Neural progenitor cell (in vitro differentiated cells): Measurements from ENCODE around the gene CHMP4B. TPM values are rescaled to one million over a fixed set of nuclear protein-coding genes. Genes with fewer than 3 reads are reported as not detected.

ENCODE experiments used
- DNase-seq: peaks from one replicate; pipeline ENCODE4 v3.0.0-alpha.2; 2016; ENCODE audit warnings: low spot score
- H2AFZ ChIP-seq: fragments of 200-600 bp; sonication (generic); replicated peaks from 2 replicates; pipeline ENCODE4 v1.6.1; 2016; ENCODE audit warnings: antibody characterized with exemption
- H3F3A ChIP-seq: fragments of 200-600 bp; sonication (generic); 2 replicates; pipeline ENCODE4 v1.6.1; 2016; ENCODE audit warnings: antibody characterized with exemption, low read depth
- H3K27ac ChIP-seq: fragments of 200-600 bp; sonication (generic); 2 replicates; pipeline ENCODE4 v1.5.1; 2016; ENCODE audit warnings: mild to moderate bottlenecking
- H3K27me3 ChIP-seq: fragments of 200-600 bp; sonication (generic); 2 replicates; pipeline ENCODE4 v1.6.1; 2016; ENCODE audit warnings: mild to moderate bottlenecking, moderate library complexity
- H3K36me3 ChIP-seq: fragments of 200-600 bp; sonication (generic); 2 replicates; pipeline ENCODE4 v1.5.1; 2016
- H3K4me1 ChIP-seq: fragments of 200-600 bp; sonication (generic); 2 replicates; pipeline ENCODE4 v1.6.1; 2016; ENCODE audit warnings: mixed run types
- H3K4me2 ChIP-seq: fragments of 200-600 bp; sonication (generic); 2 replicates; pipeline ENCODE4 v1.6.1; 2016
- H3K4me3 ChIP-seq: fragments of 200-600 bp; sonication (generic); 2 replicates; pipeline ENCODE4 v1.5.1; 2016
- H3K79me2 ChIP-seq: fragments of 200-600 bp; sonication (generic); 2 replicates; pipeline ENCODE4 v1.6.1; 2016; ENCODE audit warnings: low read depth
- H3K9ac ChIP-seq: fragments of 200-600 bp; sonication (generic); 2 replicates; pipeline ENCODE4 v1.6.1; 2016
- H3K9me3 ChIP-seq: fragments of 200-600 bp; sonication (generic); 2 replicates; pipeline ENCODE4 v1.5.1; 2016; ENCODE audit warnings: low read depth
- H4K20me1 ChIP-seq: fragments of 200-600 bp; sonication (generic); 2 replicates; pipeline ENCODE4 v1.6.1; 2016; ENCODE audit warnings: low read depth
- H3K27ac Mint-ChIP-seq: 3 replicates; pipeline ENCODE4 v1.8.0; 2021; ENCODE audit warnings: mixed read lengths
- H3K27me3 Mint-ChIP-seq: 2 replicates; pipeline ENCODE4 v1.8.0; 2022; ENCODE audit warnings: low read depth, mild to moderate bottlenecking, inconsistent platforms, moderate library complexity, mixed read lengths; ENCODE audit not compliant: insufficient read depth
- H3K36me3 Mint-ChIP-seq: 3 replicates; pipeline ENCODE4 v1.8.0; 2021; ENCODE audit warnings: mixed read lengths
- H3K4me1 Mint-ChIP-seq: 3 replicates; pipeline ENCODE4 v1.8.0; 2021; ENCODE audit warnings: mixed read lengths
- H3K4me3 Mint-ChIP-seq: 3 replicates; pipeline ENCODE4 v1.8.0; 2021; ENCODE audit warnings: mild to moderate bottlenecking, moderate library complexity, mixed read lengths
- H3K9me3 Mint-ChIP-seq: 3 replicates; pipeline ENCODE4 v1.8.0; 2020; ENCODE audit warnings: mixed read lengths
- EZH2 ChIP-seq: fragments of 200-600 bp; sonication (generic); IDR thresholded peaks from 2 replicates; pipeline ENCODE4 v1.6.1; 2017; ENCODE audit warnings: antibody characterized with exemption, mild to moderate bottlenecking, moderate library complexity
- EZH2phosphoT487 ChIP-seq: fragments of 200-600 bp; sonication (generic); IDR thresholded peaks from 2 replicates; pipeline ENCODE4 v1.6.1; 2017; ENCODE audit warnings: antibody characterized with exemption
- total RNA-seq: library from RNA; depleted of rRNA; stranded (reverse); fragments of >200 nt; gene quantifications from 2 replicates; pipeline ENCODE4 v1.2.3, GENCODE V29; 2015; ENCODE audit warnings: low replicate concordance
- TF ChIP-seq, protein P1 (sequence below): fragments of 200-600 bp; sonication (generic); IDR thresholded peaks from 2 replicates; pipeline ENCODE4 v1.5.1; 2017; ENCODE audit warnings: antibody characterized with exemption, mild to moderate bottlenecking

CHMP4B gene
- total RNA-seq, 1 donor from 2014 or later: 40.7 TPM

DNA sequence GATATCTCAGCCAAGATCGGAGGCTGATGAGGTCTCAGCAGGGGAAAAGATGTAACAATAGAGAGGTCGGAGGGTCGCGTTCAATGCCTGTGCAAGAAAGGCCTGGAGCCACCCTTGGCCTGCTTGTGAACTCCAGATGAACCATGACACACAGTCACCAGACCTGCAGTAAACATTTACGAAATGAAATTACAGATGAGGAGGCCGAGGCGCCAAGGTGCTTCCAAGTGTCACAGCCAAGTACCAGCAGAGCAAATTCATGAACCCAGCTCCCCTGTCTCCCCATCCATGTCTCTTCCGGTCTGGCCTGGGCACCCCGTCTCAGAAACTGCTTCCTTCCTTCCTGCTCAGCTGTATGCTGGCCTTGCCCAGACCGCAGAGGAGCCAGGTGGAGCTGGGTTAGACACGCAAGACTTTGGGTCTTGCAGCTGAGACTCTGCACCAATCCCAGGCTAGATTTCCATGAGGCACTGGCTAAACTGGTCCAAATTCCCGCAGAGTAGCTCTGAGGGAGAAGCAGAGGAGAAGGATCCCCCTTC, 48.1 kb downstream of the CHMP4B start:
- no peaks in the 10 kb centered on the region for H3K9me3 Mint-ChIP-seq
- H3K36me3 Mint-ChIP-seq: peaks cover 11% of the 10 kb centered on the region
- no peaks in the 10 kb centered on the region for H3K36me3 ChIP-seq
- no peaks in the 10 kb centered on the region for H3K79me2 ChIP-seq
- H3K4me3 ChIP-seq: no peak overlapping the region
- H3K27ac ChIP-seq: no peak overlapping the region
- no peak for TF ChIP-seq EZH2phosphoT487
- TF ChIP-seq, protein P1, sequence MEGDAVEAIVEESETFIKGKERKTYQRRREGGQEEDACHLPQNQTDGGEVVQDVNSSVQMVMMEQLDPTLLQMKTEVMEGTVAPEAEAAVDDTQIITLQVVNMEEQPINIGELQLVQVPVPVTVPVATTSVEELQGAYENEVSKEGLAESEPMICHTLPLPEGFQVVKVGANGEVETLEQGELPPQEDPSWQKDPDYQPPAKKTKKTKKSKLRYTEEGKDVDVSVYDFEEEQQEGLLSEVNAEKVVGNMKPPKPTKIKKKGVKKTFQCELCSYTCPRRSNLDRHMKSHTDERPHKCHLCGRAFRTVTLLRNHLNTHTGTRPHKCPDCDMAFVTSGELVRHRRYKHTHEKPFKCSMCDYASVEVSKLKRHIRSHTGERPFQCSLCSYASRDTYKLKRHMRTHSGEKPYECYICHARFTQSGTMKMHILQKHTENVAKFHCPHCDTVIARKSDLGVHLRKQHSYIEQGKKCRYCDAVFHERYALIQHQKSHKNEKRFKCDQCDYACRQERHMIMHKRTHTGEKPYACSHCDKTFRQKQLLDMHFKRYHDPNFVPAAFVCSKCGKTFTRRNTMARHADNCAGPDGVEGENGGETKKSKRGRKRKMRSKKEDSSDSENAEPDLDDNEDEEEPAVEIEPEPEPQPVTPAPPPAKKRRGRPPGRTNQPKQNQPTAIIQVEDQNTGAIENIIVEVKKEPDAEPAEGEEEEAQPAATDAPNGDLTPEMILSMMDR: no peak
- peaks cover 2% of the 10 kb centered on the region for H3K27me3 Mint-ChIP-seq
- DNase-seq: no peak
- H2AFZ ChIP-seq: no peak overlapping the region
- no peaks in the 10 kb centered on the region for H3K9me3 ChIP-seq
- no peak overlapping the region for H3K4me3 Mint-ChIP-seq
- no peaks in the 10 kb centered on the region for H3K4me1 ChIP-seq
- no peaks in the 10 kb centered on the region for H3K27me3 ChIP-seq
- no peak overlapping the region for H3K4me2 ChIP-seq
- H3F3A ChIP-seq: no peaks in the 10 kb centered on the region
- H3K9ac ChIP-seq: no peak overlapping the region
- peaks cover 18% of the 10 kb centered on the region for H3K4me1 Mint-ChIP-seq
- H3K27ac Mint-ChIP-seq: peak overlapping the region; percentile 92
- H4K20me1 ChIP-seq: no peaks in the 10 kb centered on the region

DNA sequence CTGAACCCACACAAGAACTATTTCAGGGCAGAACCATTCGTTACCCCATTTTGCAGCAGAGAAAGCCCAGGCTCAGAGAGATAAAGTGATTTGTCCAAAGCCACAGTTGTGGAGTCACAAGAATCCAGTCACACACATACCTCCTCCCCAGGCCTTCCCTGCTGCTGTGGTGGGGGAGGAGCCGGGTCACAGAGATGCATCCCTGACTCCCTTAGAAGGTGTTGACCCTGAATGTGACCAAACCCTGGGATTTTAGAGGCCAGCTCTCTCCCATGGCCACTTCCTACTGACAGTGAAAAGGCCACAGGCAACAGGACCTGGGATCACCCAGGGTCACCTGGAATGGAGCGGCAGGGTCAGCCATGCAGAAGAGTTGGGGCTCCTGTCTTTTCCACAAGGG, 48.6 kb downstream of the CHMP4B start:
- H3K9me3 Mint-ChIP-seq: no peaks in the 10 kb centered on the region
- H3K36me3 ChIP-seq: no peaks in the 10 kb centered on the region
- H3K27ac Mint-ChIP-seq: peak overlapping the region; percentile 92
- H3K9me3 ChIP-seq: no peaks in the 10 kb centered on the region
- no peak overlapping the region for H3K4me3 Mint-ChIP-seq
- H3K4me2 ChIP-seq: no peak overlapping the region
- H3K4me1 Mint-ChIP-seq: peaks cover 20% of the 10 kb centered on the region
- TF ChIP-seq EZH2 (no peak), EZH2phosphoT487 (no peak)
- H3K27ac ChIP-seq: no peak overlapping the region
- H3K4me3 ChIP-seq: no peak overlapping the region
- H3K27me3 ChIP-seq: no peaks in the 10 kb centered on the region
- DNase-seq: no peak
- no peaks in the 10 kb centered on the region for H3F3A ChIP-seq
- H3K9ac ChIP-seq: no peak overlapping the region
- no peaks in the 10 kb centered on the region for H3K4me1 ChIP-seq
- H3K27me3 Mint-ChIP-seq: peaks cover 2% of the 10 kb centered on the region
- no peaks in the 10 kb centered on the region for H4K20me1 ChIP-seq
- H3K36me3 Mint-ChIP-seq: peaks cover 6% of the 10 kb centered on the region
- no peak overlapping the region for H2AFZ ChIP-seq
- no peaks in the 10 kb centered on the region for H3K79me2 ChIP-seq

- TF ChIP-seq EZH2phosphoT487 (no peak), EZH2 (no peak)
- TF ChIP-seq, protein P1: no peak
Observed at GRCh38 chr20:33861458-33861857, 50.3 kb downstream of the CHMP4B start.

GRCh38 chr20:33862709-33863403, 51.7 kb downstream of the CHMP4B start:
- no peaks in the 10 kb centered on the region for H3K9me3 ChIP-seq
- H3K9ac ChIP-seq: no peak overlapping the region
- no peaks in the 10 kb centered on the region for H4K20me1 ChIP-seq
- peak overlapping the region; percentile 79 for H2AFZ ChIP-seq
- H3K27ac ChIP-seq: no peak overlapping the region
- Mint-ChIP-seq H3K4me1 (peaks cover 25% of the 10 kb centered on the region), H3K9me3 (no peaks in the 10 kb centered on the region), H3K27ac (no peak overlapping the region), H3K4me3 (no peak overlapping the region), H3K27me3 (peaks cover 2% of the 10 kb centered on the region), H3K36me3 (peaks cover 2% of the 10 kb centered on the region)
- no peaks in the 10 kb centered on the region for H3K27me3 ChIP-seq
- peak overlapping the region; percentile 55 for H3K4me2 ChIP-seq
- no peaks in the 10 kb centered on the region for H3K36me3 ChIP-seq
- H3F3A ChIP-seq: no peaks in the 10 kb centered on the region
- H3K4me3 ChIP-seq: peak overlapping the region; percentile 24
- H3K4me1 ChIP-seq: no peaks in the 10 kb centered on the region
- H3K79me2 ChIP-seq: no peaks in the 10 kb centered on the region
- TF ChIP-seq EZH2 (no peak), EZH2phosphoT487 (no peak)
- TF ChIP-seq, protein P1: peak; percentile 74
- peak; percentile 82 for DNase-seq

More at GRCh38 chr20:33861458-33861857, 50.3 kb downstream of the CHMP4B start:
- H3K27me3 Mint-ChIP-seq: peaks cover 2% of the 10 kb centered on the region
- peaks cover 25% of the 10 kb centered on the region for H3K4me1 Mint-ChIP-seq
- H3K36me3 ChIP-seq: no peaks in the 10 kb centered on the region
- no peak overlapping the region for H3K4me3 Mint-ChIP-seq
- H3K4me1 ChIP-seq: no peaks in the 10 kb centered on the region
- no peak overlapping the region for H3K27ac Mint-ChIP-seq
- H3K4me3 ChIP-seq: no peak overlapping the region
- no peak overlapping the region for H2AFZ ChIP-seq
- H3K9me3 ChIP-seq: no peaks in the 10 kb centered on the region
- H3K4me2 ChIP-seq: no peak overlapping the region
- DNase-seq: no peak
- no peaks in the 10 kb centered on the region for H3K9me3 Mint-ChIP-seq
- no peak overlapping the region for H3K9ac ChIP-seq
- peaks cover 6% of the 10 kb centered on the region for H3K36me3 Mint-ChIP-seq
- H4K20me1 ChIP-seq: no peaks in the 10 kb centered on the region
- H3F3A ChIP-seq: no peaks in the 10 kb centered on the region
- H3K27ac ChIP-seq: no peak overlapping the region
- H3K27me3 ChIP-seq: no peaks in the 10 kb centered on the region
- no peaks in the 10 kb centered on the region for H3K79me2 ChIP-seq
